ENCODE data around the gene CRYL1.

The CRYL1 gene

GRCh38 chr13:20462533-20462915, 63.1 kb downstream of the CRYL1 start:
- TF ChIP-seq POLR2AphosphoS5 (IDR thresholded peaks at IDR 0.05; ENCODE audit: low read depth) (no peak), GABPA (IDR thresholded peaks at IDR 0.05; ENCODE audit: low read depth) (no peak), SPI1 (IDR thresholded peaks at IDR 0.05; ENCODE audit: borderline replicate concordance, low read depth) (no peak), REST (IDR thresholded peaks at IDR 0.05; ENCODE audit: insufficient replicate concordance, low read depth) (no peak)
- TF ChIP-seq, protein P1, sequence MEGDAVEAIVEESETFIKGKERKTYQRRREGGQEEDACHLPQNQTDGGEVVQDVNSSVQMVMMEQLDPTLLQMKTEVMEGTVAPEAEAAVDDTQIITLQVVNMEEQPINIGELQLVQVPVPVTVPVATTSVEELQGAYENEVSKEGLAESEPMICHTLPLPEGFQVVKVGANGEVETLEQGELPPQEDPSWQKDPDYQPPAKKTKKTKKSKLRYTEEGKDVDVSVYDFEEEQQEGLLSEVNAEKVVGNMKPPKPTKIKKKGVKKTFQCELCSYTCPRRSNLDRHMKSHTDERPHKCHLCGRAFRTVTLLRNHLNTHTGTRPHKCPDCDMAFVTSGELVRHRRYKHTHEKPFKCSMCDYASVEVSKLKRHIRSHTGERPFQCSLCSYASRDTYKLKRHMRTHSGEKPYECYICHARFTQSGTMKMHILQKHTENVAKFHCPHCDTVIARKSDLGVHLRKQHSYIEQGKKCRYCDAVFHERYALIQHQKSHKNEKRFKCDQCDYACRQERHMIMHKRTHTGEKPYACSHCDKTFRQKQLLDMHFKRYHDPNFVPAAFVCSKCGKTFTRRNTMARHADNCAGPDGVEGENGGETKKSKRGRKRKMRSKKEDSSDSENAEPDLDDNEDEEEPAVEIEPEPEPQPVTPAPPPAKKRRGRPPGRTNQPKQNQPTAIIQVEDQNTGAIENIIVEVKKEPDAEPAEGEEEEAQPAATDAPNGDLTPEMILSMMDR (IDR thresholded peaks at IDR 0.05; ENCODE audit: insufficient read depth, low read length): no peak
- DNase-seq (ENCODE audit: low read depth in 1 of 2, low spot score in 1 of 2): no peak
- Histone ChIP-seq H3K27me3 (ENCODE audit: insufficient read depth, poor library complexity, severe bottlenecking) (no peaks in the 10 kb centered on the region), H3K4me3 (replicated peaks; ENCODE audit: insufficient read depth, low read length) (no peak overlapping the region), H3K27ac (replicated peaks) (no peak overlapping the region)

DNA sequence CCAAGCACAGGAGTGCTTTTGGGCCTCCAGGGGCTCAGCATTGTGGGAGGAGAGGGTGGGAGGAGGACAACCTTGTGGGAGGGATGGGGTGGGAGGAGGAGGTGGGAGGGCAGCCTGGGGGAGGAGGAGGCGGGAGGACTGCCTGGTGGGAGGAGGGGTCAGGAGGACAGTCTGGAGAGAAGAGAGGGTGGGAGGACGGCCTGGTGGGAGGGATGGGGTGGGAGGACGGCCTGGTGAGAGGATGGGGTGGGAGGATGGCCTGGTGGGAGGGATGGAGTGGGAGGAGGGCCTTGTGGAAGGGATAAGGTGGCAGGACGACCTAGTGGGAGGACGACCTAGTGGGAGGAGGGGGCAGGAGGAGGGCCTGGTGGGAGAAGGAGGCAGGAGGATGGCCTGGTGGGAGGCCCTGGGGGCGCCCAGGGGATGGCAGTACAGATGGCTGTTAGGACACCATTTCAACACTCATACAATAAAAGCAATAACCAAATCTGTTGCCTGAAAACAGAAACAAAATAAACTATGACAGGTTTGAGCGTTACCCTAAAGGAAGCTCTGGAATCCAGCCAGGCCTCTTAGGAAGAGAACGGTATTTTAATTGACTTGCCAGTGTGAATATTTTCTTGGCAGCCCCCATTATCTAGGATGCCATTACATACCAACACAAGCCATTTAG, 63.7 kb downstream of the CRYL1 start:
- Histone ChIP-seq H3K27ac (replicated peaks) (no peak overlapping the region), H3K4me3 (replicated peaks; ENCODE audit: insufficient read depth, low read length) (no peak overlapping the region), H3K27me3 (ENCODE audit: insufficient read depth, poor library complexity, severe bottlenecking) (no peaks in the 10 kb centered on the region)
- no peak for TF ChIP-seq GABPA (IDR thresholded peaks at IDR 0.05; ENCODE audit: low read depth)
- TF ChIP-seq, protein P1 (IDR thresholded peaks at IDR 0.05; ENCODE audit: insufficient read depth, low read length): no peak
- no peak for TF ChIP-seq REST (IDR thresholded peaks at IDR 0.05; ENCODE audit: insufficient replicate concordance, low read depth)
- TF ChIP-seq SPI1 (IDR thresholded peaks at IDR 0.05; ENCODE audit: borderline replicate concordance, low read depth): no peak
- no peak for TF ChIP-seq POLR2AphosphoS5 (IDR thresholded peaks at IDR 0.05; ENCODE audit: low read depth)
- no peak for DNase-seq (ENCODE audit: low read depth in 1 of 2, low spot score in 1 of 2)

DNA sequence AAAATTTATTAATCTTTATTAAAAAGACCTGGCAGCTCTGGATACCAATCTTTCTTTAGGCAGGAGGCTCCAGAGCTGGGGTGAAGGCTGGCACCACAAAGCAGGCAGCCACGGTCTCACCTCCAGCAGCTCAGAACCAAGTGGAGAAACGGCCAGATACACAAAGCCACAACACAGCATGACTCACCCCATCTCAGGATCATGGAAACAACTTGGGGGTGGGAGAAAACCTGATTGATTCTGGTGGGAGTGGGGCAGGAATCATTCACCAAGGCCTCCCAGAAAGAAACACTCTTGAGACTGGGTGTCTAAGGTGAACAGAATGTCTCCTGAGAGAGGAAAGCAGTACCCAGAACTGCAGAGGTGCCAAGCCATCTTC, 64.2 kb downstream of the CRYL1 start:
- H3K27me3 ChIP-seq (ENCODE audit: insufficient read depth, poor library complexity, severe bottlenecking): no peaks in the 10 kb centered on the region
- TF ChIP-seq, protein P1 (IDR thresholded peaks at IDR 0.05; ENCODE audit: insufficient read depth, low read length): no peak
- no peak for TF ChIP-seq REST (IDR thresholded peaks at IDR 0.05; ENCODE audit: insufficient replicate concordance, low read depth)
- no peak for DNase-seq (ENCODE audit: low read depth in 1 of 2, low spot score in 1 of 2)
- H3K4me3 ChIP-seq (replicated peaks; ENCODE audit: insufficient read depth, low read length): no peak overlapping the region
- no peak overlapping the region for H3K27ac ChIP-seq (replicated peaks)
